ENCODE measurements around the gene B4GALNT3.
"Not testable (repeated sequence)": the region's sequence is repeated elsewhere in the genome, so short reads cannot be mapped to it uniquely, and the experiment has no call there.

The B4GALNT3 gene

DNA sequence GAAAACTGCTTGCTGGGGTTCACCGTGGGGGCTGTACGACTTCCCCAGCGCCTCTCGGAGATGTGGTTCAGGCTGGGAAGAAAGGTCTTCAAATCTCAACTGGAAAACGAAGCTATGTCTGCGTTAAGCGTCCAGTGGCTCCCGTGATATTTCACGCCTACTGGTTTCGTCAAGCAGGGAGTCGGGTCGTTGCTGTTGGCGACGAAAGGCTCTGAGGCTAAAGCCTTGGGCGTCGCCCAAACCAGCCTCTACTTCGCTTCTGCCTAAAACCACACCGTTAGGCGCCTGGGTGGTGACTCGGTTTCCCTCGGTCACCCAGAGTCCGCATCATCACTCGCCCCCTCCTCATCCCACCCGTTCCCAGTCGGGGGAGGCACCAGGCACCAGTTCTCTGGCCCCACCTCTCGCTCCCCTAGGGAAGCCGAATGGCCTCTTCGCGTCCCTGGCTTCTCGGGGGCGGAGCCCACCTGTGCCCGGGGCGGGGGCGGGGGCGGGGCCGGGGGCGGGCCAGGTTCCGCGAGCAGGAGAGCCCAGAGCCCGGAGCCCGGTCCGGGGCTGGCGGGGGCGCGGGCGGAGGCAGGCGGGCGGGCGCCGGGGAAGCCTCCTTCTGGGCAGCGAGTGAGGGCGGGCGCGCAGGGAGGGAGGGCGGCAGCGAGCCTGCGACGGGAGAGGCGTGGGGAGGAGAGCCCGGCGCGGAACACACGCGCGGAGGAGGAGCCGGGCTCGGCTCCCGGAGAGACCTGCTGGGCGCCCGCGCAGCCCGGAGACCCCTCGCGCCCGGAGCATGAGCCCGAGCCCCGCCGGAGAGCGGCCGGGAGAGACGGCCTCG, at the start of gene B4GALNT3:
Gene B4GALNT3 (plus strand): TSS at position 510 of the 829 bp plus-strand sequence. CDS start 438 bp downstream, outside the sequence.
- DNase-seq: peak; percentile 27

DNA sequence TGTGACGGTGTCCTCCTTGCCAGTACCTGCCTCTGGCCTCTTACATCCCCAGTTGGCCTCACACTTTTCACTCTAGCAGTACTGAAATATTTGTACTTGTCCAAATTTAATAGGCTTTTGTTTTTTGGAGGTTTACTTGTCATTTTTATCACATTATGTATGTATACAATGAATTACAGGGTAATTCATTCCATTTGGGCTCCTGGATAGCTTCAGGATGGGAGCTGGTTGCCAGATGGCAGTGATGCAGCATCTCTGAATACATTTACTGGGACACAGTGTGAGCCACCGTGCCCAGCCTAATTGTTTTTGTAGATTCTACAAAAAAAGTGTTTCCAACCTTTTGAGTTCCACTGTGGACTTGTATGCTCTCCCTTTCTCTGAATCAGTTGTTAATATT, 44.9 kb upstream of the B4GALNT3 start:
- no peak for DNase-seq

DNA sequence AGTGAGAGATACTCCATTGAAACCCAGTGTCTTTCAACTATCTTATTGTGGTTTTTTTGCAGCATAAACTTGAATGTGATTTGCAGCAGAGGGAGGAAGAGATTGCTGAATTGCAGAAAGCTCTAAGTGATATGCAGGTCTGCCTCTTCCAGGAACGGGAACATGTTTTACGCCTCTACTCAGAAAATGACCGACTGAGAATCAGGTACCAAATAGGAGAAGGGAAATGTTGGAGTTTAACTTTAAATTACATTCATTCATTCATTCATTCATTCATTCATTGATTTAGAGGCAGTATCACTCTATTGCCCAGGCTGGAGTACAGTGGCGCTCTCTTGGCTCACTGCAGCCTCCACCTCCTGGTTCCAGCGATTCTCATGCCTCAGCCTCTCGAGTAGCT, 41.3 kb upstream of the B4GALNT3 start:
- no peak for DNase-seq

DNA sequence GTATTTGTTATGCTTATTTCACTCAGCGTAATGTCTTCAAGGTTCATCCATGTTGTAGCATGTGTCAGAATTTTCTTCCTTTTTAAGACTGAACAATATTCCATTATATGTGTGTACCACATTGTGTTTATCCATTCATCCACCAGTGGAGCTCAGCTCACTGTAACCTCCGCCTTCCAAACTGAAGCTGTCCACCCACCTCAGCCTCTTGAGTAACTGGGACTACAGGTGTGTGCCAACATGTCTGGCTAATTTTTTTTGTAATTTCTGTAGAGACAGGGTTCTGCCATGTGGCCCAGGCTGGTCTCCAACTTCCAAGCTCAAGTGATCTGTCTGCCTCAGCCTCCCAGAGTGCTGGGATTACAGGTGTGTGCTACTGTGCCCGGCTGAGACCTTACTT, 37.2 kb upstream of the B4GALNT3 start:
- DNase-seq: no peak

DNA sequence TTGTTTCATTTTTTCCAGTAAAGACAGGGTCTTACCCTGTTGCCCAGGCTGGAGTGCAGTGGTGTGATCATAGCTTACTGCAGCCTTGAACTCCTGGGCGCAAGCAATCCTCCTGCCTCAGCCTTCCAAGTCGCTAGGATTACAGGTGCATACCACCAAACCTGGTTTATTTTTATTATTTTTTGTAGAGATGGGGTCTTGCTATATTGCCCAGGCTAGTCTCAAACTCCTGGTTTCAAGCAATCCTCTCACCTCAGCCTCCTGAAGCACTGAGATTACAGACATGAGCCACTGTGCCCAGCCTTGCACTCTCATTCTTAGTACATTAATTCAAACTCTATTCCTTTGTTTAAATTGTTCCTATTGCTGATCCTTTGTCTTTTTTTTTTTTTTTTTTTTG, 24.0 kb upstream of the B4GALNT3 start:
- not testable (repeated sequence) for DNase-seq

DNA sequence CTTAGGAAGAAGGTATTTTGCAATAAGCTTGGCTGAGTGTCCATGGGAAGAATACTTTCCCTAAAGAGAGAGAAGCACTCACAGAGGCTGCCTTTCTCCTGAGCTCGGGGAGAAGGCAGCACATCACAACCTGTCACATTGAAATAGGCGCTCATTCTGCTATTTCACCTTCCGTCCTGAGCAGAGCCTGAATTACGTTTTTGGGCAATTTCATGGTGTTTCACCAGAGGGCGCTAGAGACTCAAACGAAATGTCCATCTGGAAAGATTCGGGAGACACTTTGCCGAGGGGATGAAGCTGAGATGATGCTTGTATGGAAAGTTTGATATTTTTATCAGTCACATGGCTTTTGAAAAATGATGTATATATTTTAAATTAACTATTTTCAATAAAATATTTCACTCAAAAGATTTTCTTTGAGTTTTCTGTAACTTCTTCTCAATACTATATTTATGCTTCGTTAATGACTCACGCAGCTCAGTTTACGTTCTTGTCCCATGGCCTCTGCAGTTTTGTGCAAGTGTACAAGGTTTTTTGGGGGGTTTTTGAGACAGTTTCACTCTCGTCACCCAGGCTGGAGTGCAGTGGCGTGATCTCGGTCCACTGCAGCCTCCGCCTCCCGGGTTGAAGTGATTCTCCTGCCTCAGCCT, 17.4 kb upstream of the B4GALNT3 start:
- DNase-seq: peak; percentile 48

DNA sequence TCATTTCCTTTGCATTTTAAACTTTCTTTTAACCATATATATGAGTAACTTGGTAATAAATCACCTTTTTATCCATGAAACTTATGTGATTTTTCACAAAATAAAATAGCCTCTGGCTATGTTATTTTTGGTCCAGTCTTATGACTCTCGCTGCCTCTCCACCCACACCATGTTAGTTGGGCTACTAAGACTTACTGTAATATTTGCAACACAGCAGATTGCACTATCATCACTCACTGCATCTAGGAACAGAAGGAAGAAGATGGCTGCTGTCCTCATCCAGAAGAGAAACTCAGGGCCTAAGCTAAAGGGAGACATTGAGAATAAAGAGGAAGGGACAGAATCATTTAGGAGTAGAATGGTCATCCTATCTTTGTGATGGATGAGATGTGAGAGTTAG, 12.6 kb upstream of the B4GALNT3 start:
- no peak for DNase-seq

DNA sequence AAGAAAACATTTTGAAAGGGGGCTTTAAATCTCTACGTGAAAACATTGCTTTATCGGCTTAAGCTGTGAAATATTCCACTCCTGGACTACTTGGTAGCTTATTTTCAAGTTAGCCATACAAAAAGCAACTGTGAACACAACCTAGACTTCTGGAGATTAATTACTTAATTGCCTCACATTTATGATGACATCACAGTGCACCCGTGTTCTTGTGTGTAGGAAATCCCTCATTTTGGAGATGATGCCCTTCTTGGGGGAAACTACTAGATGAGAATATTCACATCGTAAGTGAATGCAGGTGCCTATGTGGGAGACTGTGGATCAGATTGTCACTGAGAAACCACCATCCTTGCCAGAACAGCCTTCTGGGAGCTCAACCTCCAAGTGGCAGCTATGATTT, 10.5 kb upstream of the B4GALNT3 start:
- no peak for DNase-seq

DNA sequence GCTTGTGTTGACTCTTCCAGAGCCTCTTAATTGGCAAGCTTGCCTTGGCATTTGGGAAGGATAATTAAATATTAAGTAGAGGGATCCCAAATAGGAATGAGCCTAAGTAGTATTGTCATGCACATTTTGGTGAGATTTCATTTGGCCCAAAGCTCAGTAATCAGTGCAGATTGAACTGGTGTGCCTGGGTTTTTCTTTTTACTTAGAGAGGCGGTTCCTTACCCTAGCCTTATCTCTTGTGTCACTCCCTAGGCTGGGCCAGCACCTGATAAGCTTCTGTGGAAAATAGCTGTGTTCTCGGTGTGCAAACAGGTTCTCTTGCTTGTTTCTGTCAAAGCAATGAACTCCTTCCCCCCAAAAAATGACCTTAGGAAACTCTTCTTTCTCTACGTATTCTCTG, 9.3 kb upstream of the B4GALNT3 start:
- DNase-seq: no peak

DNA sequence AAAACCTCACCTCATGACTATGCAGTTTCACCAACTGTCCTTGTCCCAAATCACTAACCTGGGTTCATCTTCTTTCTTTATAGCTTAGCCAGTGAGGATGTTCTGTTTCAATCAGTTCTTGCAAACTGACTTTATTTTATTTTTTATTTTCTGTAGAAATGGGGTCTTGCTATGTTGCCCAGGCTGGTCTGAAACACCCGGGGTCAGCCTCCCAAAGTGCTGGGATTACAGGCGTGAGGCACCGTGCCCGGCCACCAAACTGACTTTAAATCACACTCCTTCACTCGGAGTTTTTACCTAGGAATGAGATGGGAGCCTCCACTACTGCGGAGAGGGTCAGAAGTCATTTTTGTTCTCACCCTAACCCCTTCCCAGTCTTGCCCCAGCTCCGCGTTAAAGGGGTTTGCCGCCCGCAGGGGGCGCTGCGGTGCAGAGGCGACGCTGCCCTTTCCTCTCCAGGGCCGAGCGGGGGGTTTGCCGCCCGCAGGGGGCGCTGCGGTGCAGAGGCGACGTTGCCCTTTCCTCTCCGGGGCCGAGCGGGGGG, 7.0 kb upstream of the B4GALNT3 start:
- DNase-seq: peak; percentile 26

DNA sequence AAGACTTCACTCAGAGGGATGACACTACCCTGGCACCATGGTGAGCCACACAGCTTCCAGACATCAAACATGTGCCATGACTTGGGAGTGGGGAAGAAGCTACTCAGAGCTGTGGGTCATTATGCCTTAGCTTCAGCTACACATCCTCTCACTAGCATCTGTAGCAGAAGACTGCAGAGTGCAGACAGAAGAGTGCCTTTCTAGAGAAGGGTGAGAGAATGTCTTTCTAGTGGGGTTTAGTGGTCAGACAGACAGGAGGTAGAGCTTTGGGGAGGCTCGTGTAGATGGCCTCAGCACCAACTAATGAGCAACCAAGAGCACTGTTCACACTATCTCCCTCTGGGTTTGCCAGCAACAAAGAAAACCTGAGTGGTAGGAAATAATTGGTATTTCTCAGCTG, 4.9 kb upstream of the B4GALNT3 start:
- DNase-seq: no peak

DNA sequence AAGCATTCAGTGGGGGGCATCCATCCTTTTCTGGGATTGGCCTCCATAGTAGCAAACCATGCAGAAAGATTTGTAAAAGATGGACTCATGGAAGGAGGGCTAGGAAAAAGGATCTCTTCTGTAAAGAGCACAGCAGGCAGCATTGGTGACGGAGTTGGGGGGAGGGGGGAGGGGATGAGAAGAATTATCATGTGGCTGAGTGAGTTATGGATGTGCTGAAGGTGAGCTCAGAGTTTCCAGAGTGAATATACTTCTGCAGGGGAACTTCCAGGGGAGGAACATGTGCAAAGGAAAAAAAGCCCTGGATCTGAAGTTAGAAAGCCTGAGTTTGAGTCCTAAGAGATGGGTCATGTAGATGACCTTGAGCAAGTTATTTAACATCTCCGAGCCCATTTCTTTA, 3.9 kb upstream of the B4GALNT3 start:
- no peak for DNase-seq

DNA sequence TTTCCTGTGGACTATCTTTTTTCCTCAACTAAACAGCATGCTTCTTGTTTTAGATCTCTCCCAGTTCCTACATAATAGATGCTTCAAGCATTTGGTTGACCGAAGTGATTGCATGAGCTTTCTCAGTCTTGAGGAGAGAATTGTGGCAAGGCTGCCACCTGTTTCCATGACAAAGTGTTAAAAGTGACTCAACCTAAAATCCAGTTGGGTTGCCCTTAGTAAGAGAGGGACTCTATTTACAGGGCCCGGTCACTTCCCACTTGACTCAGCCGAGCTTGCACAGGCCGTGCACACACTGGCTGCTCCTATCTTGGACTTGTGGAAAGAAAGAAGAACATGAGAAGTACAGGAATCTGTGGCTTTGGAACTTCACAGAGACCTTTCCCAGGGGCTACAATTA, 2.1 kb upstream of the B4GALNT3 start:
- DNase-seq: no peak

DNA sequence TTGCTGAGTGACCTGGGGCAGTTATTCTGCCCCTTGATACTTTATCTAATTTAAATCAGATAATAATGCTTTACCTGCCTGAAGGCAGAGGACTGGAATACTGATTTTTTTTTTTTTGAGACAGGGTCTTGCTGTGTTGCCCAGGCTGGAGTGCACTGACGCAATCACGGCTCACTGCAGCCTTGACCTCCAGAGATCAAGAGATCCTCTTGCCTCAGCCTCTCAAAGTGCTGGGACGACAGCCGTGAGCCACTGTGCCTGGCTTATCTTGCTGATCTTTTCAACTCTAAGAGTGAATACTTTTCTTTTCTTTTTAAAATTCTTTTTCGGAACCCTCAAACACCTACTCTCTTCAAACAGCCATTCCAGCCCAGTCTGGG, 699 bp upstream of the B4GALNT3 start:
- DNase-seq: no peak

DNA sequence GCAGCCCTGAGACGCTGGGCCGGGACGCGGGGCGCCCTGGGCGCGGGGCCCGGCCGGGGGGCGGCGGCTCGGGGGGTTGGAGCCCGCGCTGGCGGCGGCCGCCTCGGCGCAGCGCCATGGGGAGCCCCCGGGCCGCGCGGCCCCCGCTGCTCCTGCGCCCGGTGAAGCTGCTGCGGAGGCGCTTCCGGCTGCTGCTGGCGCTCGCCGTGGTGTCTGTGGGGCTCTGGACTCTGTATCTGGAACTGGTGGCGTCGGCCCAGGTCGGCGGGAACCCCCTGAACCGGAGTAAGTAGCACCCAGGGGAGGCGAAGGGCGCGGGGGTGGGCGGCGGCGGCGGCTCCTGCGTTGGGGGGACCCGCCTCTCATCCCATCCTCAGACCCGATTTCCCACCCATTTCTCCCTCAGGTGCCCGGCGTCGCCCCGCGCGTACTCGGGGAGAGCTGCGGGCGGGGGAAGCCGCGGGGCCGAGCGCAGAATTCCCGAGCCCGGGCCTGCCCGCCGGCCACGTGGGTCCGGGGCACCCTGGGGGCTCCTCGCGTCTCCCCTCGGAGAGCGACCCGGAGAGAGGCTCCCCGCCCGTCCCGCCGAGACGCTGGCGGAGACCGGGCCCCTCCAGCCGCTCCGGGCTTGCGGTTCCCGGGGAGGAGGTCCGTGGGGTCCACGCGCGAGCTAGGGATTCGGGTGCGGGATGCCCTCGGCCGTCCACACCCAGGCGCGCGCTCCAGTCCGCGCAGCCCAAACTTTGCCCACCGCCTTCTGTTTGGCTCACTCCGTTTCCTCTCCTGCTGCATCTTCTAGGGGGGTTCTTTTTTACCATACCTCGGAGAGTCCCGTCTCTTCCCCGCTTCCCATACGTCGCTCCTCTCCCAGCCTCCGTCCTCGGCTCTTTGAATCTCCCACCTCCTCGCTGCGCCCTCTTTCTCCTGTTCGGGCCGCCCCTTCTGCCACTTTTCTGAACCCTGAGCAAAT, 807 bp downstream of the B4GALNT3 start:
- DNase-seq: no peak

DNA sequence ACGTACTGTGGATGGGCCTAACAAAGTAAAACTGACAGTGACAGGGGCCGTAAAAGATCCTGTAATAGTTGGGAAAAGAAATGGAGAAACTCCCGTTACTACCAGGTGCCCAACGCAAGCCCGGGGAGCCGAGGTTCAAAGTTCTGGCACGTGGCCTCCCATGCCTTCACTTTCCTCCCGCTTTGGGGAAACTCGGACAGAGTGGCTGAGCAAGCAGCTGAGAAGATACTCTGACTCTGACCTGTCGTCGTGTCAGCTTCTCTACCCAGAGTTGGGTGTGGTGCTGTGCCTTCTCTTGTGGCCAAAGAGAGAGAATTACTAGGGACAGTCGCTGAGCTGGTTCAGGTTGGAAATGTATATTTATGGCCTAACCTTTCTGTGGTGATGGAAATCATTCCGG, 1.7 kb downstream of the B4GALNT3 start:
- no peak for DNase-seq

DNA sequence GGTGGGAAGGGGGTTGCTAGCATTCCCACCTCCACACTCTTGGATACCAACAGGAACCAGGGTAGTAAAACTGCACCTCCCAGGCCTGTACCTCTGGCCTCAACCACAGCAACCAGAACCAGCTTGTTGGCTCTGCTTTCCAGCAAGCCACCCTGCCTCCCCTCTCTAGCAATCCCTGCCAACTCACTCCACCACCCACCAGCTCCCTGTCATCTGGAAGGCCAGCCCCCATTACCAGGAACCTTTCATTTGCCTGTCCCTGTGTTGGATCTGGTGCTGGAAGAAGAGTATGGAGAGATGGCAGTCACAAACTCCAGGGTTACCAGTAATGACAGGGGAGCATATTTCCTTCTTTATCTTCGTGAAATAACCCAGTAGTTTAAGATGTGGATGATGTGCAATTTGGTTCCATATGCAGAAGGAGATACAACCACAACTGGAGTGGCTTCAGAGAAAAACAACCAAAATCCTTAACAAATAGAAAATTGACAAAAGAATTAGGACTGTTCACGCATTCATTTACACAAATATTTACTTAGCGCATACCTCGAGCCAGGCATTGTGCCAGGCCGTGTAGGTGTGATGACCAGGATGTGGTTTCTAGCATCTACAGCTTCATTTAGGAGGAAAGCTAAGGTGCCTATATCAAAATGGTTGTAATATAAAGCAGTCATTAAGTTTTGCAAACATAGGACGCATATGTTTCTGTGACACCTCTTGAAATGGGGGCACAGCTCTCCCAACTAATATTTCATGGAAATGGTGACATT, 3.4 kb downstream of the B4GALNT3 start:
- no peak for DNase-seq

DNA sequence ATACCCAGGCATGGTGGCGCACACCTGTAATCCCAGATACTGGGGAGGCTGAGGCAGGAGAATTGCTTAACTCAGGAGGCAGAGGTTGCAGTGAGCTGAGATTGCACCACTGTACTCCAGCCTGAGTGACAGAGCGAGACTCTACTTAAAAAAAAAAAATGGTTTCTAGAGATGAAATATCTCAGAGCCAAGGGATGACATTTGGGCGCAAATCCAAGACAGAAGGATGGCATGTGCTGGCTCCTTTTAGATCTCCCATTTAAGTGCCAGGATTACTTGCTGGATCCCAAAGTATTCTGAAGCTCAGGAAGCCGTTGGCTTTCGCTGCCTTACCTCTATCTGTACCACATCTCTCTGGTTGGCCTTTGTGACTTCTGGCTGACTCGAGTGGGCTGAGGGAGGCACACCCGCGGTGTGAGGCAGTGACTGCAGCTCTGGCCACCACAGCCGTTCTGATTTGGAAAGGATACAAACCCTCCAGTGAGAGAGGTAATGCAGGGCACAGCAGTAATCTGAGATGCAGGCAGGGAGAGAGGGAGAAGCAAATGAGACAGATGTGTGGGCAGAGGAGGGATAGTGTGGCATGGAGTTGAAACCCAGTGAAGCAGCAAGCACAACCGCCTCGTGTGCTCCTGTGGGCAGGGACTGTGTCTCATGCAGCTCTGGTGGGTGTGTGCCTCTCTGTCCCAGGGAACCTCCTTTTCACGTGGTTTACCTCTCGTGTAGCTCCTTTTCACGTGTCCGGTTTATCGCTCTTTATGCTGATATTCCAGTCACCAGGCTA, 4.9 kb downstream of the B4GALNT3 start:
- DNase-seq: no peak

DNA sequence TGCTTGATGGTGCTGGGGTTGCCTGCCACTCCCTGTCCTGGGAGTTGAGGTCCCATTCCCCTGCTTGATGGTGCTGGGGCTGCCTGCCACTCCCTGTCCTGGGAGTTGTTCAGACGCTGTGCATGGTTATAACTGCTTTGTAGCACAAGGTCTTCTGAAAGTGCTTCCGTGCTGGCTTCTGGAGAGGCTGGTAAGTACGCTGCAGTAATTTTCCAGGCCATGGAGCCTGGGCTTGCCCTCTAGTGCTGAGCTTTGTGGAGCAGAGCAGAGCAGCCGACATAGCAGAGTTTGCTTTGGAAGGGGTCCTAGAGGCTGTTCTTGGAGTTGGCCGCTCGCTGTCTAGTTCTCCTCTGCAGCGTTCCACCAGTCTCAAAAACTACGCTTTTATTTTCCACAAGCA, 6.3 kb downstream of the B4GALNT3 start:
- DNase-seq: no peak

DNA sequence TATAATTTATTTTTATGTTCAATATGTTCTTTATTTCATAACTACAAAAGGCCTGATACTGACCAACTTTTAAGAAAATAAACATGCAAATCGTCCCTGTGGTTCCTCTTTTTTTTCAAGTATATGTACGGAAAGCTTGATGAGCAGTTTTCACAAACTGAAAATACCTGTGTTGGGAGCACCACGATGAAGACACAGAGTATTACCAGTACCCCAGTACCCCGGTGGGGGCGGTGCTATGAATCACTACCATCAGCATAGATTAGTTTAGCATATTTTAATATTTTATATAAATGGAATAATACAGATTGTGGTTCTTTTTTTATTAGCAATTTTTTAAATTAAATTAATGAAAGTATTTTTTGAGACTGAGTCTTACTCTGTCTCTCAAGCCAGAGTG, 7.0 kb downstream of the B4GALNT3 start:
- no peak for DNase-seq

DNA sequence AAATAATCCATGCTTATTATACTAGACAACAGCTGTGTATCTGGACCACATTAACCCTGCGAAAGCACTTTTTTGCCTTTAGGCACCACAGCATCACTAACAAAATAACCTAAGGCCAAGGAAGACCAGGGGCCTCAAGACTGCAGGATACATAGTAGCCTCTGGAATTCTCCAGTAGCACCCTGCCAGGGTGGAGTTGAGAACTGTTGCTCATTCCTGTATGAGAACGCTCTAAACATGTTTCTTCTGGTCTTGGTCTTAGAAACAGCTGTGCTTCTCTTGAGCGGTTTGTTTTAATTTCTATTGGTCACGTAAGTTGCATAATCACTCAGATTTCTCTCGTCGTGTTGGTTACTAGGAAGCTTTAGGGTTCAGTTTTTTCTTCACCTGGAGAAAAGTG, 7.9 kb downstream of the B4GALNT3 start:
- no peak for DNase-seq

All from CD4-positive, alpha-beta T cell treated with Interleukin-4 for 4 hours (primary cell).